Endothelial cell of umbilical vein (primary cell): ENCODE results near the gene TNFRSF12A.

Experiments used
- CTCF ChIP-seq, 2 donors: IDR thresholded peaks; 1 replicate in 1 of 2; 2 replicates in 1 of 2; pipeline ENCODE4 v1.5.1; 2011; ENCODE audit warnings: low read length in 2 of 2, mild to moderate bottlenecking in 2 of 2, moderate library complexity in 2 of 2, control low read depth in 1 of 2, inconsistent platforms in 1 of 2, low read depth in 1 of 2; ENCODE audit not compliant: insufficient read depth in 1 of 2; ENCODE audit errors: extremely low read depth in 1 of 2
- EZH2 ChIP-seq: IDR thresholded peaks from 2 replicates; pipeline ENCODE4 v1.6.1; 2012; ENCODE audit warnings: borderline replicate concordance, low read depth, mild to moderate bottlenecking, moderate library complexity, low read length, inconsistent platforms; ENCODE audit not compliant: severe bottlenecking
- GATA2 ChIP-seq: IDR thresholded peaks from 2 replicates; pipeline ENCODE4 v1.7.0; 2011; ENCODE audit warnings: low read depth, mild to moderate bottlenecking, moderate library complexity, mixed read lengths, low read length; ENCODE audit not compliant: insufficient read length, insufficient read depth
- POLR2A ChIP-seq: IDR thresholded peaks from 2 replicates; pipeline ENCODE4 v1.6.1; 2012; ENCODE audit warnings: low read depth, mild to moderate bottlenecking, control low read depth, low read length
- POLR2AphosphoS5 ChIP-seq: IDR thresholded peaks from 2 replicates; pipeline ENCODE4 v1.6.1; 2012; ENCODE audit warnings: low read depth, mild to moderate bottlenecking, control low read depth, low read length, moderate library complexity; ENCODE audit not compliant: insufficient read depth

GRCh38 chr16:2981899-2982250 is 38.3 kb upstream of the TNFRSF12A start:
- TF ChIP-seq POLR2A (no peak), CTCF (IDR thresholded peaks at IDR 0.05; ENCODE audit: extremely low read depth in 1 of 2, insufficient read depth in 1 of 2, low read depth in 1 of 2, low read length in 2 of 2) (no peak), POLR2AphosphoS5 (no peak), EZH2 (no peak), GATA2 (no peak)
